H9 (cell line): Measurements from ENCODE around the gene VILL. TPM values are rescaled to one million over a fixed set of nuclear protein-coding genes. Genes with fewer than 3 reads are reported as not detected.

Source experiments
- DNase-seq: peaks from one replicate; pipeline ENCODE4 v3.0.0-alpha.2; 2017
- H2AFZ ChIP-seq: one replicate; pipeline ENCODE4 v1.6.1; 2013; ENCODE audit warnings: mild to moderate bottlenecking, low read length, control low read depth, moderate library complexity
- H2AK5ac ChIP-seq: 2 replicates; pipeline ENCODE4 v1.6.1; 2013; ENCODE audit warnings: low read length, control low read depth, mixed read lengths; ENCODE audit not compliant: insufficient read length
- H2BK120ac ChIP-seq: one replicate; pipeline ENCODE4 v1.6.1; 2013; ENCODE audit warnings: low read depth, mild to moderate bottlenecking, low read length, control low read depth, inconsistent platforms; ENCODE audit not compliant: poor library complexity, severe bottlenecking
- H2BK12ac ChIP-seq: 2 replicates; pipeline ENCODE4 v1.6.1; 2013; ENCODE audit warnings: low read length, control low read depth, mixed read lengths, low read depth; ENCODE audit not compliant: insufficient read length
- H2BK15ac ChIP-seq: 2 replicates; pipeline ENCODE4 v1.6.1; 2013; ENCODE audit warnings: low read depth, low read length, control low read depth
- H2BK20ac ChIP-seq: one replicate; pipeline ENCODE4 v1.6.1; 2013; ENCODE audit warnings: low read depth, mild to moderate bottlenecking, low read length, control low read depth, inconsistent platforms; ENCODE audit not compliant: poor library complexity, severe bottlenecking
- H2BK5ac ChIP-seq: 2 replicates; pipeline ENCODE4 v1.6.1; 2013; ENCODE audit warnings: low read length, control low read depth, mixed read lengths; ENCODE audit not compliant: insufficient read length
- H3K14ac ChIP-seq: 2 replicates; pipeline ENCODE4 v1.6.1; 2013; ENCODE audit warnings: low read length, control low read depth; ENCODE audit not compliant: insufficient read depth
- H3K18ac ChIP-seq: 2 replicates; pipeline ENCODE4 v1.6.1; 2013; ENCODE audit warnings: low read depth, mild to moderate bottlenecking, mixed read lengths, low read length, control low read depth; ENCODE audit not compliant: insufficient read length
- H3K23ac ChIP-seq: 2 replicates; pipeline ENCODE4 v1.6.1; 2013; ENCODE audit warnings: low read length, control low read depth, mixed read lengths, low read depth; ENCODE audit not compliant: insufficient read length
- H3K23me2 ChIP-seq: 2 replicates; pipeline ENCODE4 v1.6.1; 2013; ENCODE audit warnings: low read depth, mild to moderate bottlenecking, mixed read lengths, low read length, control low read depth; ENCODE audit not compliant: insufficient read length, poor library complexity, severe bottlenecking
- H3K27ac ChIP-seq: 2 replicates; pipeline ENCODE4 v1.5.1; 2013; ENCODE audit warnings: low read length, control low read depth, mixed read lengths, low read depth; ENCODE audit not compliant: insufficient read length
- H3K27me3 ChIP-seq: 2 replicates; pipeline ENCODE4 v1.6.1; 2013; ENCODE audit warnings: low read length, control low read depth, inconsistent platforms; ENCODE audit not compliant: insufficient read depth
- H3K4ac ChIP-seq: 2 replicates; pipeline ENCODE4 v1.6.1; 2013; ENCODE audit warnings: low read depth, mild to moderate bottlenecking, control low read depth, inconsistent platforms, low read length, moderate library complexity
- H3K4me1 ChIP-seq: 2 replicates; pipeline ENCODE4 v1.6.1; 2013; ENCODE audit warnings: low read length, control low read depth, inconsistent platforms; ENCODE audit not compliant: insufficient read depth
- H3K4me2 ChIP-seq: 2 replicates; pipeline ENCODE4 v1.6.1; 2013; ENCODE audit warnings: low read length, control low read depth, mixed read lengths; ENCODE audit not compliant: insufficient read length, insufficient read depth
- H3K56ac ChIP-seq: 2 replicates; pipeline ENCODE4 v1.6.1; 2013; ENCODE audit warnings: low read depth, mild to moderate bottlenecking, mixed read lengths, low read length, control low read depth; ENCODE audit not compliant: insufficient read length
- H3K79me1 ChIP-seq: 2 replicates; pipeline ENCODE4 v1.6.1; 2013; ENCODE audit warnings: low read depth, mild to moderate bottlenecking, moderate library complexity, low read length, control low read depth, inconsistent platforms; ENCODE audit not compliant: insufficient read depth, poor library complexity, severe bottlenecking
- H3K79me2 ChIP-seq: 2 replicates; pipeline ENCODE4 v1.6.1; 2013; ENCODE audit warnings: low read length, control low read depth, inconsistent platforms; ENCODE audit not compliant: insufficient read depth
- H3K9ac ChIP-seq: 2 replicates; pipeline ENCODE4 v1.6.1; 2013; ENCODE audit warnings: low read length, control low read depth, mixed read lengths; ENCODE audit not compliant: insufficient read length; ENCODE audit errors: extremely low read depth
- H3K9me3 ChIP-seq: one replicate; pipeline ENCODE4 v1.6.1; 2013; ENCODE audit warnings: low read depth, low read length, inconsistent platforms; ENCODE audit not compliant: control insufficient read depth
- H3T11ph ChIP-seq: one replicate; pipeline ENCODE4 v1.6.1; 2013; ENCODE audit warnings: mild to moderate bottlenecking, low read length, control low read depth, inconsistent platforms
- H4K20me1 ChIP-seq: one replicate; pipeline ENCODE4 v1.6.1; 2013; ENCODE audit not compliant: control insufficient read depth, insufficient read length, insufficient read depth
- H4K5ac ChIP-seq: 2 replicates; pipeline ENCODE4 v1.6.1; 2013; ENCODE audit warnings: low read depth, mild to moderate bottlenecking, mixed read lengths, low read length, control low read depth; ENCODE audit not compliant: insufficient read length
- H4K8ac ChIP-seq: replicated peaks from 2 replicates; pipeline ENCODE4 v1.6.1; 2013; ENCODE audit warnings: low read length, control low read depth, mixed read lengths, low read depth; ENCODE audit not compliant: insufficient read length
- H4K91ac ChIP-seq: 2 replicates; pipeline ENCODE4 v1.6.1; 2013; ENCODE audit warnings: low read depth, mild to moderate bottlenecking, moderate library complexity, mixed read lengths, low read length, control low read depth; ENCODE audit not compliant: insufficient read length
- H3K27ac Mint-ChIP-seq, 3 experiments: 2 replicates in 2 of 3; 3 replicates in 1 of 3; pipeline ENCODE4 v1.8.0; 2020 to 2021; ENCODE audit warnings: mixed read lengths in 3 of 3, mild to moderate bottlenecking in 1 of 3, moderate library complexity in 1 of 3
- H3K27me3 Mint-ChIP-seq: 2 replicates; pipeline ENCODE4 v1.8.0; 2021; ENCODE audit warnings: low read depth, mild to moderate bottlenecking, moderate library complexity, mixed read lengths
- H3K36me3 Mint-ChIP-seq, 3 experiments: 2 replicates in 2 of 3; 3 replicates in 1 of 3; pipeline ENCODE4 v1.8.0; 2020 to 2021; ENCODE audit warnings: low read depth in 3 of 3, mixed read lengths in 3 of 3; ENCODE audit not compliant: insufficient read depth in 1 of 3
- H3K4me1 Mint-ChIP-seq, 2 experiments: 2 replicates each; pipeline ENCODE4 v1.8.0; 2020; ENCODE audit warnings: mixed read lengths in 2 of 2
- H3K4me3 Mint-ChIP-seq, 2 experiments: 2 replicates in 1 of 2; 3 replicates in 1 of 2; pipeline ENCODE4 v1.8.0; 2020 to 2021; ENCODE audit warnings: mild to moderate bottlenecking in 2 of 2, mixed read lengths in 2 of 2, moderate library complexity in 1 of 2
- H3K9me3 Mint-ChIP-seq, 2 experiments: 2 replicates in 1 of 2; 3 replicates in 1 of 2; pipeline ENCODE4 v1.8.0; 2020; ENCODE audit warnings: mild to moderate bottlenecking in 2 of 2, mixed read lengths in 2 of 2, moderate library complexity in 1 of 2
- WGBS: extraction: QIAGEN DNeasy Blood & Tissue Kit; methylation state at CpG from one replicate; pipeline ENCODE4 v1.1.7; 2013; ENCODE audit warnings: missing lambda C conversion rate, low lambda C conversion rate, mixed read lengths; ENCODE audit not compliant: insufficient read length; ENCODE audit errors: extremely low coverage; 5-methylcytosine and 5-hydroxymethylcytosine counted together
- total RNA-seq: library from RNA; stranded (reverse); gene quantifications from 2 replicates; pipeline ENCODE4 v1.2.1, GENCODE V29; 2021
- TF ChIP-seq, protein P1 (sequence below): fragments of 200-600 bp; sonication (generic); conservative IDR thresholded peaks from 3 replicates; pipeline ENCODE4 v1.8.0; 2021; ENCODE audit warnings: antibody characterized with exemption, mild to moderate bottlenecking

VILL gene
- total RNA-seq, 1 experiment from 2014 or later: 3.2 TPM

DNA sequence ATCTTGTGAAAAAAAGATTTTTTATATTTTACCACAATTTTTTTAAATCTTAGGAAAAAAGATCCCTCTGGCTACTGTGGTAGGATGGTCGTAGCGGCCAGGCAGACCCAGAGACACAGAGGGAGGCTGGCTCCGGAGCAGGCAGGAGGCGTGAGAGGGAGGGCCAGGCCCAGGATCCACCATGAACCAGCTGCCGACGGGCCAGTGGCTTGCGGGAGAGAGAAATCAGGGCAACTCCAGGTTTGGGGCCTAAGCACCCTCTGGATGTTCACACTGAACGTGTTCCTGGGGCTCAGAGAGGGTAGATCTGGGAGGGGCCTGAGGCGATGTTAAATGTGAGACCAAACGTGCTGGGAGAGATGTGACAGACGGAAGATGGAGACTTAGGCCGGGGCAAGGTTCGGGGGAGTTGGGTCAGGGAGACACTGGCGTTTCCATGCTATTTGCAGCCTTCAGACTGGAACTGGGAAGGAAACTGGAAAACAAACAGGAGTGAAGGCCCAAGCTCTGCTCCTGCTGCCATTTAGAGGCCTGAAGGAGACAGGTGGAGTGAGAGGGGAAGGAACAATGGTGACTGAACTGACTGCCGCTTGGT is 1.6 kb upstream of the VILL start:
- no peak overlapping the region for H3K23ac ChIP-seq
- Mint-ChIP-seq H3K4me1 (peaks cover 9 to 27% of the 10 kb centered on the region in 2 experiments; a peak in 3 of 4 replicates), H3K27ac (0 out of 7 replicates have a peak overlapping the region, but pooled peaks of 1 of the 3 experiments have one; percentile 7), H3K4me3 (no peak overlapping the region), H3K9me3 (no peaks in the 10 kb centered on the region), H3K27me3 (peaks cover 11% of the 10 kb centered on the region), H3K36me3 (peaks cover 0 to 3% (median 0%) of the 10 kb centered on the region in 3 experiments; a peak in 2 of 7 replicates)
- H3K9ac ChIP-seq: no peak overlapping the region
- H4K91ac ChIP-seq: no peak overlapping the region
- H4K20me1 ChIP-seq: no peaks in the 10 kb centered on the region
- H3T11ph ChIP-seq: no peak overlapping the region
- no peak overlapping the region for H2BK120ac ChIP-seq
- no peak overlapping the region for H2BK15ac ChIP-seq
- DNase-seq: no peak
- no peak overlapping the region for H4K8ac ChIP-seq
- H3K79me2 ChIP-seq: no peaks in the 10 kb centered on the region
- H3K79me1 ChIP-seq: no peaks in the 10 kb centered on the region
- no peak overlapping the region for H2BK5ac ChIP-seq
- TF ChIP-seq, protein P1, sequence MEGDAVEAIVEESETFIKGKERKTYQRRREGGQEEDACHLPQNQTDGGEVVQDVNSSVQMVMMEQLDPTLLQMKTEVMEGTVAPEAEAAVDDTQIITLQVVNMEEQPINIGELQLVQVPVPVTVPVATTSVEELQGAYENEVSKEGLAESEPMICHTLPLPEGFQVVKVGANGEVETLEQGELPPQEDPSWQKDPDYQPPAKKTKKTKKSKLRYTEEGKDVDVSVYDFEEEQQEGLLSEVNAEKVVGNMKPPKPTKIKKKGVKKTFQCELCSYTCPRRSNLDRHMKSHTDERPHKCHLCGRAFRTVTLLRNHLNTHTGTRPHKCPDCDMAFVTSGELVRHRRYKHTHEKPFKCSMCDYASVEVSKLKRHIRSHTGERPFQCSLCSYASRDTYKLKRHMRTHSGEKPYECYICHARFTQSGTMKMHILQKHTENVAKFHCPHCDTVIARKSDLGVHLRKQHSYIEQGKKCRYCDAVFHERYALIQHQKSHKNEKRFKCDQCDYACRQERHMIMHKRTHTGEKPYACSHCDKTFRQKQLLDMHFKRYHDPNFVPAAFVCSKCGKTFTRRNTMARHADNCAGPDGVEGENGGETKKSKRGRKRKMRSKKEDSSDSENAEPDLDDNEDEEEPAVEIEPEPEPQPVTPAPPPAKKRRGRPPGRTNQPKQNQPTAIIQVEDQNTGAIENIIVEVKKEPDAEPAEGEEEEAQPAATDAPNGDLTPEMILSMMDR: no peak
- H3K4ac ChIP-seq: no peak overlapping the region
- no peaks in the 10 kb centered on the region for H3K27me3 ChIP-seq
- H3K4me2 ChIP-seq: no peak overlapping the region
- no peak overlapping the region for H3K27ac ChIP-seq
- H3K9me3 ChIP-seq: no peaks in the 10 kb centered on the region
- no peak overlapping the region for H3K18ac ChIP-seq
- no peak overlapping the region for H2AFZ ChIP-seq
- no peak overlapping the region for H2BK20ac ChIP-seq
- no CpG with 5 or more reads among the region's 15 CpGs for WGBS
- H3K4me1 ChIP-seq: no peaks in the 10 kb centered on the region
- no peak overlapping the region for H4K5ac ChIP-seq
- no peak overlapping the region for H2BK12ac ChIP-seq
- no peak overlapping the region for H3K14ac ChIP-seq
- H3K56ac ChIP-seq: no peak overlapping the region
- H2AK5ac ChIP-seq: no peak overlapping the region
- no peaks in the 10 kb centered on the region for H3K23me2 ChIP-seq
